Spleen (tissue), 11 donors: Measurements from ENCODE around the gene MGAT4C. TPM values are rescaled to one million over a fixed set of nuclear protein-coding genes. Genes with fewer than 3 reads are reported as not detected.

Experiments used
- DNase-seq: peaks from one replicate; pipeline ENCODE4 v3.0.0-alpha.2; 2020
- H3K27ac ChIP-seq, 8 donors: fragments of 200-600 bp; sonication (generic) in 7 of 8; 1 replicate in 4 of 8; 2 replicates in 4 of 8; pipeline versions ENCODE4 v1.5.0 to v1.8.0; 2016 to 2021; ENCODE audit warnings: inconsistent platforms in 4 of 8, mild to moderate bottlenecking in 4 of 8, moderate library complexity in 1 of 8
- H3K27me3 ChIP-seq, 7 donors: fragments of 200-600 bp; sonication (generic) in 6 of 7; replicated peaks in 1 of 7; 1 replicate in 4 of 7; 2 replicates in 3 of 7; pipeline versions ENCODE4 v1.5.0 to v1.8.0; 2016 to 2021; ENCODE audit warnings: inconsistent platforms in 3 of 7, mild to moderate bottlenecking in 1 of 7
- H3K36me3 ChIP-seq, 6 donors: fragments of 200-600 bp; sonication (generic) in 5 of 6; 1 replicate in 4 of 6; 2 replicates in 2 of 6; pipeline versions ENCODE4 v1.5.0 to v1.8.0; 2016 to 2021; ENCODE audit warnings: inconsistent platforms in 2 of 6
- H3K4me1 ChIP-seq, 6 donors: fragments of 200-600 bp; sonication (generic) in 5 of 6; 1 replicate in 3 of 6; 2 replicates in 3 of 6; pipeline versions ENCODE4 v1.5.0 to v1.8.0; 2016 to 2021; ENCODE audit warnings: inconsistent platforms in 3 of 6
- H3K4me3 ChIP-seq, 8 donors: fragments of 200-600 bp; sonication (generic) in 7 of 8; 1 replicate in 4 of 8; 2 replicates in 4 of 8; pipeline versions ENCODE4 v1.5.0 to v1.8.0; 2016 to 2021; ENCODE audit warnings: inconsistent platforms in 4 of 8, mild to moderate bottlenecking in 4 of 8, moderate library complexity in 2 of 8
- H3K9me3 ChIP-seq, 8 donors: fragments of 200-600 bp; sonication (generic) in 7 of 8; 1 replicate in 4 of 8; 2 replicates in 4 of 8; pipeline versions ENCODE4 v1.5.0 to v1.8.0; 2016 to 2021; ENCODE audit warnings: inconsistent platforms in 4 of 8
- POLR2A ChIP-seq, 3 donors: fragments of 450-650 bp; IDR thresholded peaks; one replicate each; pipeline ENCODE4 v1.5.1; 2017; ENCODE audit warnings: antibody characterized with exemption in 3 of 3, mild to moderate bottlenecking in 1 of 3
- POLR2AphosphoS5 ChIP-seq, 3 donors: sonication (generic); formaldehyde crosslinking; IDR thresholded peaks; one replicate each; pipeline ENCODE4 v1.5.1; 2017; ENCODE audit warnings: antibody characterized with exemption in 3 of 3
- WGBS, 5 donors: extraction: QIAGEN DNeasy Blood & Tissue Kit in 3 of 5; methylation state at CpG; one replicate each; pipeline versions ENCODE4 v1.1.5 to v1.1.7; 2013 to 2018; 5-methylcytosine and 5-hydroxymethylcytosine counted together
- intact Hi-C: fragments of 100-400 bp; cut with DNase I; formaldehyde crosslinking; loops from one replicate; pipeline ENCODE4 v1.15.0; 2023; ENCODE audit warnings: low total_unique reads
- polyA plus RNA-seq, 3 donors: library from polyadenylated mRNA; stranded (reverse); fragments of 200-250 nt; gene quantifications; one replicate each; pipeline ENCODE4 v1.2.1, GENCODE V29; 2013
- total RNA-seq, 7 donors: library from RNA; depleted of rRNA in 3 of 7; stranded (reverse); fragments of >200 nt in 3 of 7; fragmentation: NEBNext Ultra II Directional in 4 of 7; extraction: Animal tissue kit (Norgen Biotek cat#: 25700) in 4 of 7; gene quantifications; one replicate each; pipeline versions ENCODE4 v1.1.0 to v1.2.1, GENCODE V29; 2016 to 2021
- TF ChIP-seq, protein P1 (sequence below), 11 experiments: fragments of 200-600 bp in 7 of 11; fragments of 450-650 bp in 4 of 11; sonication (generic) in 4 of 11; IDR thresholded peaks in 8 of 11; conservative IDR thresholded peaks in 3 of 11; 1 replicate in 7 of 11; 2 replicates in 4 of 11; pipeline versions ENCODE4 v1.4.0 to v1.8.0; 2016 to 2021; ENCODE audit warnings: antibody characterized with exemption in 11 of 11, inconsistent platforms in 4 of 11, mild to moderate bottlenecking in 1 of 11
- donor health status: healthy with polysubstance abuse.
- donor health status: DM: no; HTN: no; CAD: no; lungs with moderate emphysema.
- donor health status: DM: no; HTN: no; CAD: no.
- donor health status: Bipolar disorder and iron deficiency.
- donor health status: healthy.
- donor health status: DM: no; HTN: no; CAD: no.
- donor health status: DM: yes; HTN: yes; CAD: no.

MGAT4C gene
- total and polyA plus RNA-seq, 10 donors = 0.03 TPM; not detected in 9

DNA sequence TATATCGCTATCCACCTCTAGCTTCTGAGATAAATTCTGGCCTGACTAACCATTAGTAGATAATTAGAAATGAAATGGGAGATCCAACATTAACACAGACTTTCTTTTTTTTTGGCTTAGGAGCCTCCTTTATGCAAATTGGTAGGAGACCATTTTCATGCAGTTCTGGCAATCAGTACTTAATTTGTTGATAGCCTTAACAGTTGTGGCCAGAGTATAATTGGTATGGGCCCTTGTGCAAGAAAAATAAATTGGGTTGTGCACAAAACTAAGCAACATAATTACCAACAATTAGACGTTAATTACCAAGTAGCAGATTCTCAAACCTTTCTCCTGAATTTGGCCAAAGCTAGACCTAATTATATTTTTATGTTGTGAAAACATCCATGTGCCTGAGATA, 111.0 kb downstream of the MGAT4C start:
- TF ChIP-seq POLR2A (IDR thresholded peaks at IDR 0.05) (no peak), POLR2AphosphoS5 (IDR thresholded peaks at IDR 0.05) (no peak)
- TF ChIP-seq, protein P1, sequence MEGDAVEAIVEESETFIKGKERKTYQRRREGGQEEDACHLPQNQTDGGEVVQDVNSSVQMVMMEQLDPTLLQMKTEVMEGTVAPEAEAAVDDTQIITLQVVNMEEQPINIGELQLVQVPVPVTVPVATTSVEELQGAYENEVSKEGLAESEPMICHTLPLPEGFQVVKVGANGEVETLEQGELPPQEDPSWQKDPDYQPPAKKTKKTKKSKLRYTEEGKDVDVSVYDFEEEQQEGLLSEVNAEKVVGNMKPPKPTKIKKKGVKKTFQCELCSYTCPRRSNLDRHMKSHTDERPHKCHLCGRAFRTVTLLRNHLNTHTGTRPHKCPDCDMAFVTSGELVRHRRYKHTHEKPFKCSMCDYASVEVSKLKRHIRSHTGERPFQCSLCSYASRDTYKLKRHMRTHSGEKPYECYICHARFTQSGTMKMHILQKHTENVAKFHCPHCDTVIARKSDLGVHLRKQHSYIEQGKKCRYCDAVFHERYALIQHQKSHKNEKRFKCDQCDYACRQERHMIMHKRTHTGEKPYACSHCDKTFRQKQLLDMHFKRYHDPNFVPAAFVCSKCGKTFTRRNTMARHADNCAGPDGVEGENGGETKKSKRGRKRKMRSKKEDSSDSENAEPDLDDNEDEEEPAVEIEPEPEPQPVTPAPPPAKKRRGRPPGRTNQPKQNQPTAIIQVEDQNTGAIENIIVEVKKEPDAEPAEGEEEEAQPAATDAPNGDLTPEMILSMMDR (IDR thresholded peaks at IDR 0.05 in 8 of 11, conservative IDR thresholded peaks at IDR 0.05 in 3 of 11) = no peak
- Histone ChIP-seq H3K4me1 (no peaks in the 10 kb centered on the region), H3K4me3 (no peak overlapping the region), H3K27me3 (no peaks in the 10 kb centered on the region), H3K27ac (no peak overlapping the region), H3K9me3 (no peaks in the 10 kb centered on the region), H3K36me3 (no peaks in the 10 kb centered on the region)
- no peak for DNase-seq
- intact Hi-C loops = no loop called here
- 79 to 94% (median 84%) methylated on average over 2 of the region's 2 CpGs for WGBS, 5 donors

DNA sequence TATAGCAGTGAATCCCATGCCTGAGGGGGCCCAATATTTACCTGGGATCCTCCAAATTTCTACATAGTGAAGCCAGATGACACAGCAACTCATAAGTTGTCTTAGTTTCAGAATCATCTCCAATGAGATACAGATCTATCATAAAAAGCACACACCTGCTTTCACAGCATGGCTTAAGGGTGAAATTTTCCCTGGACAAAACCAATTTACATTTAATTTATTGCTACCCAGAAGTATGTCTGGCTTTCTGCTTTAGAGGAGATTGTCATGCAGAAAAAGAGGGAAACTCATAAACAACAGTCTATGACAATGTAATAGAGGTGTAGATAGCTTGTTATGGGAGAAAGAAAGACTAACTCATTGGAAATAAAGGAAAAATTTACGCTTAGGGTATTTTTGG, 113.0 kb downstream of the MGAT4C start:
- no peaks in the 10 kb centered on the region for H3K9me3 ChIP-seq
- no peaks in the 10 kb centered on the region for H3K27me3 ChIP-seq
- H3K4me3 ChIP-seq = no peak overlapping the region
- TF ChIP-seq POLR2AphosphoS5 (IDR thresholded peaks at IDR 0.05) (no peak), POLR2A (IDR thresholded peaks at IDR 0.05) (no peak)
- TF ChIP-seq, protein P1 (IDR thresholded peaks at IDR 0.05 in 8 of 11, conservative IDR thresholded peaks at IDR 0.05 in 3 of 11) = no peak
- no peaks in the 10 kb centered on the region for H3K4me1 ChIP-seq
- no peaks in the 10 kb centered on the region for H3K36me3 ChIP-seq
- WGBS, 5 donors = 75 to 93% (median 84%) methylated on average over 1 of the region's 1 CpG
- no peak for DNase-seq
- H3K27ac ChIP-seq = no peak overlapping the region
- intact Hi-C loops = no loop called here

DNA sequence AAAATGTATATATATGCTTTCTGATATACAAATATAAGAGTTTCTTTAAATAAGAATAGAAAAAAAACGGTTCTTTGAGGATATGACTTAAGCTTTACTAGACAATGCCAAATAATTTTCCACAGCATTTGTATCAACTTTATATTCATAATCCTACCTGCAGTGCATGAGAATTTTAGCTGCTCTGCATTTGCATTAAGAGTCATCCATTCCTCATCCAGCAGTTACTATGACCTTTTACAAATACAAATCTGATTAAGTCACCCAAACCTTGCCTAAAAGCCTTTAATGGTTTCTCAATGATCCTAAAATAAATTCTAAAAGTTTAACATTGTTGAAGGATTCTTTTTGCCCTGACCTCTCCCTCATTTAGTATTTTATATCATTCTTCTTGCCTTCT, 116.5 kb downstream of the MGAT4C start:
- intact Hi-C loops = no loop called here
- Histone ChIP-seq H3K4me3 (no peak overlapping the region), H3K27me3 (no peaks in the 10 kb centered on the region), H3K27ac (no peak overlapping the region), H3K9me3 (no peaks in the 10 kb centered on the region), H3K36me3 (no peaks in the 10 kb centered on the region), H3K4me1 (no peaks in the 10 kb centered on the region)
- DNase-seq = no peak
- 66 to 79% (median 72%) methylated on average over 1 of the region's 1 CpG for WGBS, 5 donors
- TF ChIP-seq POLR2A (IDR thresholded peaks at IDR 0.05) (no peak), POLR2AphosphoS5 (IDR thresholded peaks at IDR 0.05) (no peak)
- TF ChIP-seq, protein P1 (IDR thresholded peaks at IDR 0.05 in 8 of 11, conservative IDR thresholded peaks at IDR 0.05 in 3 of 11) = no peak

DNA sequence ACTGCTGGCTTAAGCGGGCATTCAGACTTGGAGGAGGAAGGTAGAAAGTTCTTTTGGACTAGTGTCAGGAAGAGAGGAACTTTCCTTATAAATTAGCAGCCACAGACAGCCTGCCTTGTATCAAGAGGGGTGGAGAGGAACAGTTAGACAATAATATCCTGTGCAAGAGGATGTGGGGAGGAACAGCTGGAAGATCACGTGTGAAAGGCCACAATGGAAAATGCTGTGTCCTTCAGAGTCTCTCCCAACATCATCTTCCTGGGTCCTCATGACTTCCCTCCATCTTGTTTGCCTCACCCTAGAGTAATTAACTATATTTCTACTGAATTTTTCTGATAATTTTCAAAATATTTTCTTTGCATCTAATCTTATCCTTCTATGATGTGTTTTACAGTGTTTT, 117.4 kb downstream of the MGAT4C start:
- TF ChIP-seq POLR2AphosphoS5 (IDR thresholded peaks at IDR 0.05) (no peak), POLR2A (IDR thresholded peaks at IDR 0.05) (no peak)
- TF ChIP-seq, protein P1 (IDR thresholded peaks at IDR 0.05 in 8 of 11, conservative IDR thresholded peaks at IDR 0.05 in 3 of 11) = no peak
- Histone ChIP-seq H3K9me3 (no peaks in the 10 kb centered on the region), H3K27ac (no peak overlapping the region), H3K36me3 (no peaks in the 10 kb centered on the region), H3K27me3 (no peaks in the 10 kb centered on the region), H3K4me1 (no peaks in the 10 kb centered on the region), H3K4me3 (no peak overlapping the region)
- DNase-seq = no peak
- 37 to 50% (median 46%) methylated on average over 2 of the region's 2 CpGs for WGBS, 5 donors
- intact Hi-C loops = no loop called here
